Measurements from ENCODE around the gene BEX1.

DNA sequence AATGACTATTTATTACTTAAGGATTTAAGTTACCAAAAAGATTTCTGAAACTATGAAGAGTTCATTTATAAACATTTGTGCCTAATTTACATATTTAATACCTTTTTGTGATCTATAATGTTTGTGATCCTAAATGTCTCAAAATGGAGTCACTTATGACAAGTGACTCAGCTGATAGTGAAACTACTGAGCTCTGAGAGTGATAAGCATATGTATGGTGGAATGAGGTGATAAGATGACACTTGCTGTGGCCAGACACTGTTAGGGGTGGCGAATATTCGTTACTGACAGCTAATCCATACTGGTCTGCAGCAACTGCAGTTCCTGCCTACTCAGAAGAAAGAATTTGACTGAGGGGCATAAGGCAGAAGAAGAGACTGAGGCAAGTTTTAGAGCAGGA lies 34.5 kb upstream of the BEX1 start:
- TF ChIP-seq TCF7L2 (IDR thresholded peaks at IDR 0.05; ENCODE audit: borderline replicate concordance, extremely low read depth, insufficient read depth, insufficient read length) (no peak), CEBPB (IDR thresholded peaks at IDR 0.05; ENCODE audit: low read depth) (no peak), EZH2 (IDR thresholded peaks at IDR 0.05) (no peak)
- TF ChIP-seq, protein P1, sequence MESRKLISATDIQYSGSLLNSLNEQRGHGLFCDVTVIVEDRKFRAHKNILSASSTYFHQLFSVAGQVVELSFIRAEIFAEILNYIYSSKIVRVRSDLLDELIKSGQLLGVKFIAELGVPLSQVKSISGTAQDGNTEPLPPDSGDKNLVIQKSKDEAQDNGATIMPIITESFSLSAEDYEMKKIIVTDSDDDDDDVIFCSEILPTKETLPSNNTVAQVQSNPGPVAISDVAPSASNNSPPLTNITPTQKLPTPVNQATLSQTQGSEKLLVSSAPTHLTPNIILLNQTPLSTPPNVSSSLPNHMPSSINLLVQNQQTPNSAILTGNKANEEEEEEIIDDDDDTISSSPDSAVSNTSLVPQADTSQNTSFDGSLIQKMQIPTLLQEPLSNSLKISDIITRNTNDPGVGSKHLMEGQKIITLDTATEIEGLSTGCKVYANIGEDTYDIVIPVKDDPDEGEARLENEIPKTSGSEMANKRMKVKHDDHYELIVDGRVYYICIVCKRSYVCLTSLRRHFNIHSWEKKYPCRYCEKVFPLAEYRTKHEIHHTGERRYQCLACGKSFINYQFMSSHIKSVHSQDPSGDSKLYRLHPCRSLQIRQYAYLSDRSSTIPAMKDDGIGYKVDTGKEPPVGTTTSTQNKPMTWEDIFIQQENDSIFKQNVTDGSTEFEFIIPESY (IDR thresholded peaks at IDR 0.05; ENCODE audit: extremely low read depth, insufficient replicate concordance, low read length) = no peak

Measured in HCT116 (cell line).